HCT116 (cell line): ENCODE data around the gene C10orf62. TPM values are rescaled to one million over a fixed set of nuclear protein-coding genes. Genes with fewer than 3 reads are reported as not detected.

Source experiments
- ATAC-seq: fragments of 200-7000 bp; cut with Tn5 transposase; 2 replicates; pipeline ENCODE4 v1.9.1; 2020; ENCODE audit warnings: mild to moderate bottlenecking, moderate library complexity
- BruUV-seq: library from RNA; stranded (reverse); fragments of 400-500 nt; replicated peaks from 2 replicates; lab custom pipeline; 2021; lab: Mats Ljungman, UMichigan
- CTCF ChIA-PET: fragments of 300-600 bp; sonication (Branson Sonifier 250); formaldehyde crosslinking; loops from one replicate; lab custom pipeline; 2021; ENCODE audit warnings: antibody characterized with exemption; lab: Charles Lee
- POLR2A ChIA-PET: fragments of 300-600, 350-600 bp; sonication (Branson Sonifier 250); formaldehyde crosslinking; loops from one replicate; lab custom pipeline; 2021; ENCODE audit warnings: antibody characterized with exemption; lab: Charles Lee
- RAD21 ChIA-PET, 2 experiments: fragments of 300-600 bp; sonication (Branson Sonifier 250); formaldehyde crosslinking; loops; one replicate each; lab custom pipeline; 2023; ENCODE audit warnings: low total read pairs in 2 of 2; ENCODE audit not compliant: uncharacterized antibody in 2 of 2, unreplicated experiment in 2 of 2, low non-redundant PET in 1 of 2; lab: Charles Lee
- DNase-seq: peaks from one replicate; pipeline ENCODE4 v3.0.0-alpha.2; 2010; ENCODE audit warnings: low read depth, low spot score
- H2AFZ ChIP-seq: fragments of 200-600 bp; shearing (Covaris generic), sonication (generic); 2 replicates; pipeline ENCODE4 v1.6.1; 2017; ENCODE audit warnings: low read depth, mixed run types, mixed read lengths, antibody characterized with exemption, low read length; ENCODE audit not compliant: poor library complexity, severe bottlenecking
- H3K27ac ChIP-seq: 2 replicates; pipeline ENCODE4 v1.5.1; 2012; ENCODE audit warnings: low read depth, low read length
- H3K27me3 ChIP-seq: fragments of 200-600 bp; sonication (generic); 2 replicates; pipeline ENCODE4 v1.6.1; 2016; ENCODE audit warnings: mixed run types, low read length, mixed read lengths; ENCODE audit not compliant: insufficient read depth
- H3K36me3 ChIP-seq, 2 experiments: fragments of 200-500 bp in 1 of 2; fragments of 200-600 bp in 1 of 2; sonication (Bioruptor generic) in 1 of 2; sonication (generic) in 1 of 2; 2 replicates each; pipeline versions ENCODE4 v1.5.1 to v1.6.1; 2014 to 2016; ENCODE audit warnings: low read length in 2 of 2, inconsistent platforms in 1 of 2, mixed read lengths in 1 of 2, mixed run types in 1 of 2; ENCODE audit not compliant: insufficient read depth in 2 of 2, control insufficient read depth in 1 of 2
- H3K4me1 ChIP-seq, 2 experiments: fragments of 200-600 bp in 1 of 2; sonication (generic) in 1 of 2; 2 replicates each; pipeline versions ENCODE4 v1.5.1 to v1.6.1; 2012 to 2017; ENCODE audit warnings: low read length in 2 of 2, inconsistent platforms in 1 of 2, mild to moderate bottlenecking in 1 of 2, mixed read lengths in 1 of 2, mixed run types in 1 of 2, moderate library complexity in 1 of 2; ENCODE audit not compliant: insufficient read depth in 2 of 2, control insufficient read depth in 1 of 2
- H3K4me2 ChIP-seq: fragments of 200-600 bp; sonication (generic); 2 replicates; pipeline ENCODE4 v1.6.1; 2017; ENCODE audit warnings: mixed run types, low read length, mixed read lengths
- H3K4me3 ChIP-seq, 2 experiments: fragments of 200-600 bp in 1 of 2; sonication (generic) in 1 of 2; replicated peaks in 1 of 2; 2 replicates each; pipeline ENCODE4 v1.5.1; 2011 to 2016; ENCODE audit warnings: low read length in 2 of 2, control low read depth in 1 of 2, low read depth in 1 of 2, mild to moderate bottlenecking in 1 of 2, mixed read lengths in 1 of 2, mixed run types in 1 of 2
- H3K79me2 ChIP-seq: fragments of 200-600 bp; sonication (generic); 2 replicates; pipeline ENCODE4 v1.6.1; 2017; ENCODE audit warnings: mild to moderate bottlenecking, mixed run types, low read length, moderate library complexity, mixed read lengths; ENCODE audit not compliant: insufficient read depth
- H3K9ac ChIP-seq: fragments of 200-600 bp; sonication (generic); 2 replicates; pipeline ENCODE4 v1.6.1; 2016; ENCODE audit warnings: low read length, mixed read lengths
- H3K9me2 ChIP-seq: fragments of 200-600 bp; sonication (generic), shearing (Covaris generic); 2 replicates; pipeline ENCODE4 v1.6.1; 2017; ENCODE audit warnings: mixed run types, mild to moderate bottlenecking, moderate library complexity; ENCODE audit not compliant: insufficient read depth
- H3K9me3 ChIP-seq, 2 experiments: fragments of 200-500 bp in 1 of 2; fragments of 200-600 bp in 1 of 2; sonication (Bioruptor generic) in 1 of 2; sonication (generic) in 1 of 2; 2 replicates each; pipeline ENCODE4 v1.6.1; 2014 to 2017; ENCODE audit warnings: low read length in 2 of 2, mixed read lengths in 2 of 2, inconsistent platforms in 1 of 2, low read depth in 1 of 2, mild to moderate bottlenecking in 1 of 2, mixed run types in 1 of 2, moderate library complexity in 1 of 2; ENCODE audit not compliant: control insufficient read depth in 1 of 2, insufficient read depth in 1 of 2
- H4K20me1 ChIP-seq: fragments of 200-600 bp; sonication (generic), shearing (Covaris generic); 2 replicates; pipeline ENCODE4 v1.6.1; 2017; ENCODE audit warnings: mixed run types, mild to moderate bottlenecking, moderate library complexity; ENCODE audit not compliant: insufficient read depth
- CBX3 ChIP-seq: IDR thresholded peaks from 2 replicates; pipeline ENCODE4 v1.6.1; 2012; ENCODE audit warnings: low read depth
- CEBPB ChIP-seq: IDR thresholded peaks from 2 replicates; pipeline ENCODE4 v1.6.1; 2012; ENCODE audit warnings: low read depth
- CTCF ChIP-seq, 3 experiments: fragments of 200-600 bp in 1 of 3; sonication (generic) in 1 of 3; IDR thresholded peaks in 2 of 3; conservative IDR thresholded peaks in 1 of 3; 2 replicates each; pipeline ENCODE4 v1.5.1; 2012 to 2017; ENCODE audit warnings: low read depth in 2 of 3, low read length in 2 of 3, antibody characterized with exemption in 1 of 3, borderline replicate concordance in 1 of 3, control low read depth in 1 of 3, mild to moderate bottlenecking in 1 of 3, mixed read lengths in 1 of 3, mixed run types in 1 of 3, moderate library complexity in 1 of 3; ENCODE audit not compliant: insufficient read depth in 1 of 3
- EGR1 ChIP-seq: IDR thresholded peaks from 2 replicates; pipeline ENCODE4 v1.6.1; 2012; ENCODE audit warnings: low read depth
- ELF1 ChIP-seq: IDR thresholded peaks from 2 replicates; pipeline ENCODE4 v1.6.1; 2012; ENCODE audit warnings: low read depth, borderline replicate concordance
- EZH2 ChIP-seq: fragments of 200-600 bp; sonication (generic); IDR thresholded peaks from 2 replicates; pipeline ENCODE4 v1.6.1; 2017; ENCODE audit warnings: antibody characterized with exemption, mixed run types
- FOSL1 ChIP-seq: IDR thresholded peaks from 2 replicates; pipeline ENCODE4 v1.6.1; 2012; ENCODE audit warnings: low read depth
- JUND ChIP-seq: IDR thresholded peaks from 2 replicates; pipeline ENCODE4 v1.6.1; 2012
- MAX ChIP-seq: IDR thresholded peaks from 2 replicates; pipeline ENCODE4 v1.6.1; 2012
- POLR2AphosphoS5 ChIP-seq: IDR thresholded peaks from 2 replicates; pipeline ENCODE4 v1.6.1; 2011; ENCODE audit warnings: mild to moderate bottlenecking, low read depth, low read length, moderate library complexity
- RAD21 ChIP-seq: IDR thresholded peaks from 2 replicates; pipeline ENCODE4 v1.6.1; 2012; ENCODE audit warnings: low read depth, mild to moderate bottlenecking
- REST ChIP-seq: IDR thresholded peaks from 2 replicates; pipeline ENCODE4 v1.6.1; 2012; ENCODE audit warnings: low read depth
- SIN3A ChIP-seq: IDR thresholded peaks from 2 replicates; pipeline ENCODE4 v1.6.1; 2012; ENCODE audit warnings: low read depth
- SP1 ChIP-seq: IDR thresholded peaks from 2 replicates; pipeline ENCODE4 v1.6.1; 2012; ENCODE audit warnings: low read depth
- TCF7L2 ChIP-seq: IDR thresholded peaks from 2 replicates; pipeline ENCODE4 v1.7.0; 2011; ENCODE audit warnings: borderline replicate concordance, inconsistent platforms; ENCODE audit not compliant: insufficient read depth, insufficient read length; ENCODE audit errors: extremely low read depth
- YY1 ChIP-seq: IDR thresholded peaks from 2 replicates; pipeline ENCODE4 v1.6.1; 2011; ENCODE audit warnings: low read length, low read depth, moderate library complexity, mild to moderate bottlenecking; ENCODE audit not compliant: insufficient replicate concordance; ENCODE audit errors: extremely low read depth
- ZBTB33 ChIP-seq: IDR thresholded peaks from 2 replicates; pipeline ENCODE4 v1.6.1; 2011; ENCODE audit warnings: mild to moderate bottlenecking, low read length, moderate library complexity; ENCODE audit not compliant: insufficient replicate concordance; ENCODE audit errors: extremely low read depth
- ZFX ChIP-seq: fragments of 450-650 bp; IDR thresholded peaks from 2 replicates; pipeline ENCODE4 v1.6.1; 2017
- ZNF274 ChIP-seq: fragments of 200-500 bp; sonication (Bioruptor generic); IDR thresholded peaks from 2 replicates; pipeline ENCODE4 v1.6.1; 2014; ENCODE audit warnings: mild to moderate bottlenecking, low read depth, low read length, inconsistent platforms
- intact Hi-C: fragments of 100-400 bp; cut with micrococcal nuclease; formaldehyde crosslinking; loops from 2 replicates; pipeline ENCODE4 v1.10.0; 2022
- total RNA-seq: library from RNA; stranded (reverse); gene quantifications from one replicate; pipeline ENCODE4 v1.2.1, GENCODE V29; 2021; ENCODE audit not compliant: unreplicated experiment

The C10orf62 gene
- total RNA-seq, 1 experiment from 2014 or later: 0.32 TPM

- no peak for ATAC-seq
- no peak overlapping the region for H3K27ac ChIP-seq
Observed at GRCh38 chr10:97566336-97566996, 23.1 kb upstream of the C10orf62 start.

More at GRCh38 chr10:97566336-97566996, 23.1 kb upstream of the C10orf62 start:
- no peak for DNase-seq
- no peak overlapping the region for H3K4me2 ChIP-seq
- H3K4me3 ChIP-seq: no peak overlapping the region
- H3K27me3 ChIP-seq: no peaks in the 10 kb centered on the region
- H3K4me1 ChIP-seq: peaks cover 10 to 12% of the 10 kb centered on the region in 2 experiments
- H3K9me2 ChIP-seq: no peaks in the 10 kb centered on the region
- no peaks in the 10 kb centered on the region for H4K20me1 ChIP-seq
- no peak overlapping the region for H2AFZ ChIP-seq
- H3K9me3 ChIP-seq: peaks cover 0 to 15% of the 10 kb centered on the region in 2 experiments; a peak in 1 of 4 replicates
- TF ChIP-seq FOSL1 (no peak), TCF7L2 (no peak), CTCF (IDR thresholded peaks at IDR 0.05 in 2 of 3, conservative IDR thresholded peaks at IDR 0.05 in 1 of 3; ENCODE audit: borderline replicate concordance in 1 of 3, insufficient read depth in 1 of 3, low read depth in 2 of 3, low read length in 2 of 3) (no peak), MAX (no peak), POLR2AphosphoS5 (no peak), JUND (no peak), SIN3A (no peak), SP1 (no peak), CEBPB (no peak), EZH2 (no peak), REST (no peak), EGR1 (no peak), ZNF274 (no peak), RAD21 (no peak), ELF1 (no peak), CBX3 (no peak), ZBTB33 (no peak), YY1 (no peak), ZFX (no peak)
- TF ChIP-seq, all 23 proteins: peak for 0
- CTCF ChIA-PET: no interaction called here
- H3K79me2 ChIP-seq: no peaks in the 10 kb centered on the region
- H3K36me3 ChIP-seq: no peaks in the 10 kb centered on the region
- RAD21 ChIA-PET: no interaction called here
- POLR2A ChIA-PET: no interaction called here
- H3K9ac ChIP-seq: no peak overlapping the region
- BruUV-seq: no TSS peak
- intact Hi-C loops: no loop called here
